HG03460 (cell line): ENCODE results near the gene PLEKHM2.
"Not testable (repeated sequence)": the region's sequence is repeated elsewhere in the genome, so short reads cannot be mapped to it uniquely, and the experiment has no call there.

Source experiments
- ATAC-seq: cut with Tn5 transposase; IDR thresholded peaks from one replicate; pipeline ENCODE4 v1.9.1; 2021; ENCODE audit not compliant: unreplicated experiment

PLEKHM2 gene

DNA sequence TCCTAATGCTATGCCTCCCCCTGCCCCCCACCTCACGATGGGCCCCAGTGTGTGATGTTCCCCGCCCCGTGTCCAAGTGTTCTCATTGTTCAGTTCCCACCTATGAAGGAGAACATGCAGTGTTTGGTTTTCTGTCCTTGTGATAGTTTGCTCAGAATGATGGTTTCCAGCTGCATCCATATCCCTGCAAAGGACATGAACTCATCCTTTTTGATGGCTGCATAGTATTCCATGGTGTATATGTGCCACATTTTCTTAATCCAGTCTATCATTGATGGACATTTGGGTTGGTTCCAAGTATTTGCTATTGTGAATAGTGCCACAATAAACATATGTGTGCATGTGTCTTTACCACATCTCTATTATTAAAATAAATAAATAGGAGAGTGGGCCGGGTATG is 15.2 kb downstream of the PLEKHM2 start:
- not testable (repeated sequence) for ATAC-seq

DNA sequence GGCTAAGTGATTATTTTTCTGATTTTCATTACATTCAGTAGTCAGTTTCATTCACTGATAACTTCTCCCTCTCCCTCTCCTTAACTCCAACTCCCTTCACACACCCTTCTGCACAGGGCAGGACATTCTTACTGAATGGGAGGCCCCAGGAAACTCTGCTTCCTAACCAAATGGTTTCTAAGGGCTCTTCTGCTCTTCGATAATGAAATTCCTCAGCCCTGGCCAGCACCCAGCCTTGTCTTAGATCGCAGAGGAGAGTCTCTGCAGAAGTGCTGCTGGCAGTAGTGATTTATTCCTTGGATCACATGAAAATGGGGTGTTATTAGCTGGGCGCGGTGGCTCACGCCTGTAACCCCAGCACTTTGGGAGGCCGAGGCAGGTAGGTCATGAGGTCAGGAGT is 16.4 kb downstream of the PLEKHM2 start:
- ATAC-seq = no peak

DNA sequence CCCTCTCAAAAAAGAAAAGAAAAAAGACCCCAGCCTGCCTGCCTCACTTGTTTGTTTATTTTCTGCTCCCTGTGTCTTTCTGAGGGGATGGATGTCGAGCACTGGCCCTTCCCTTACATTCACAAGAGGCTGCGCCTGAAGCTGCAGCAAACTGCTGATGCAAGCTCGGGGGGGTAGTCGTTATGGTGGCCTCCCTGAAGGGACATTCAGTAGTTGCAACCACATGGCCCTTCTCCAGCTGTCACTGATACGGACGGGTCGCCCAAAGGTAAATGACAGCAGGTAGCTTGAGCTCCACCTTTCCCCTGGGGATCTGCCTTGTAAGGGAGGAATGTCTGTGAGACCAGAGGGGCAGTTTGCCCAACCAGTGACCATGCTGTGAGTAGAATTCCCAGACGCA is 17.7 kb downstream of the PLEKHM2 start:
- no peak for ATAC-seq

DNA sequence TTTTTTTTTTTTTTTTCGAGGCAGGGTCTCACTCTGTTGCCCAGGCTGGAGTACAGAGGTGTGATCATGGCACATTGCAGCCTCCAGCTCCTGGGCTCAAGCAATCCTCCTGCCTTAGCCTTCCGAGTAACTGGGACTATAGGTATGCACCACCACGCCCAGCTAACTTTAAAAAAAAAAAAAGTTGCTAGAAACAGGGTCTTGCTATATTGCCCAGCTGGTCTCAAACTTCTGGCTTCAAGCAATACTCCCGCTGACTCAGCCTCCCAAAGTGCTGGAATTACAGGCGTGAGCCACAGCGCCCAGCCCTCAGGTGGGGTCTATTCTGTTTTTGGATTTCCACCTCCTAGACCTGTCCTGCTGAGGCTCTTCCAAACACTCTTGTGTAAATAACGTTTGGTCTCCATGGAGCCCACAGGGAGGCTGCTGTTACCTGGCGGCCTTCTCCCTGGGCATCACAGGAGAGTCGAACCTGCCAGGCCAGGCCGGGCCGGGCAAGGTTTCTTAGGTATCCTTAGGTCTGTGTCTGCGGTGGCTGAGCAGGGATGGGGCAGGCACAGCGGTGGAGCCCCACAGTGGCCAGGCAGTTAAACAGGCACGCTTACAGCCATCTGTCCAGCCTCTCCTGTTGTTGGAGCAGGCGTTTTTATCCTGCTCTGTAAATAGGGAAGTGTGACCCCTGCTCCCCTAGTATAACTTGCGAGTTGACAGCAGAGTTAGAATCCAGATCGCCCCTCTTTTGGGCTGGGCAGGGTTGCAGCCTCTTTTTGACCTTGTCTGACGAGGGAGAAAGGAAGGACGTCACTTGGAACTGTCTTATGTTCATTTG is 18.8 kb downstream of the PLEKHM2 start:
- no peak for ATAC-seq

DNA sequence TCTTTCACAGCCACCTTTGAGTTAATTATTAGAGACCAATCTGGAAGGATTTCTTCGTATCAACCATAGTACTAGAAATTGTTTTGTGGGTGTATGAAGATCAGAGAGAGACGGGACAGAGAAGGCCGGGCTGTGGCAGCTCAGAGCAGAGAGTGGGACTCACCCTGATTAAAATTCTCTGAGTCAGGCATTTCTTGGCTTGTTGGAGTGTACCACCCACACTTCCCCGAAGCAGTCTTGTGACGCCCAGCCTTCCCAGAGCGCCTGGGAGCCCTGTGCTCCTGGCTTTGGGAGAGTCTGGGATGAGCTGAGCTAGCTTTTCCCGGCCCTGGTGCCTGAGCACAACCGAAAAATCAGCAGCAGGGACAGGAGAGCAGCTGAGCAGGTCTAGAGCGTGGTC is 19.4 kb downstream of the PLEKHM2 start:
- ATAC-seq = no peak

DNA sequence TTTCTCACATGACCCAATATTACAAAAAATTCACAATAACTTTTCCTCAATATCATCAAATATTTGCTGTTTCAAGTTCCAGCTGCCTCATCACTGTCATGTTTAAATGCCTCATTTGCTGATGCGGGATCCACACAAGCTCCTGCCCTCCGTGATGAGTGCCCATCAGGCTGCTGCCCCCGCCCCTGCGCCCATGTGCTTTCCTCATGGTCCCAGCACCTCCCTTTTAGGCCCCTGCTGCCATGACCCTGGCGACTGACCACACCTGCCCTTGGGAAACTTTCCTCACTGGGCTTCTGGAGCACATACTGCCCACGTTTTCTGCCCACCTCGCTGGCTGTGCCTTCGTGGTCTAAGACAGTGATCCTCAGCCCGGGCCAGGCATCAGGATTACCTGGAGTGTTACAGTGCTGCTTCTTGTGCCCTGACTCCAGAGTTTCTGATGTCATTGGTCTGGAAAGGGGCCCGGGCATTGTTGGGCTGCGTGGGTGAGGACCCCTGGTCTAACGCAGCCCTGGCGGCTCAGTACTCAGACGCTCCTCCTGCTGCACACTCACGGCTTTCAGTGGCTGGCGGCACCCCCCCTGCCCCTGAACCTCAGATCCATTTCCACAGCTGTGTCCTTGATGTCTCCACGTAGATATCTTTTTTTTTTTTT is 20.5 kb downstream of the PLEKHM2 start:
- ATAC-seq = no peak

DNA sequence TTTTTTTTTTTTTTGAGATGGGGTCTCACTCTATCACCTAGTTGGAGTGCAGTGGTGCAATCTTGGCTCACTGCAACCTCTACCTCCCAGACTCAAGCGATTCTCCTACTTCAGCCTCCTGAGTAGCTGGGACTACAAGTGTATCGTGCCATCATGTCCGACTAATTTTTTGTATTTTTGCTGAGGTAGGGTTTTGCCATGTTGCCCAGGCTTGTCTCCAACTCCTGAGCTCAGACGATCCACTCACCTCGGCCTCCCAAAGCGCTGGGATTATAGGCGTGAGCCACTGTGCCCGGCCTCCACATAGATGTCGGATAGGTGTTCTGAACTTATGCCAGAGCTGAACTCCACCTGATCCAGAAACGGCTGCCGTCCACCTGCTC is 21.1 kb downstream of the PLEKHM2 start:
- ATAC-seq = no peak

DNA sequence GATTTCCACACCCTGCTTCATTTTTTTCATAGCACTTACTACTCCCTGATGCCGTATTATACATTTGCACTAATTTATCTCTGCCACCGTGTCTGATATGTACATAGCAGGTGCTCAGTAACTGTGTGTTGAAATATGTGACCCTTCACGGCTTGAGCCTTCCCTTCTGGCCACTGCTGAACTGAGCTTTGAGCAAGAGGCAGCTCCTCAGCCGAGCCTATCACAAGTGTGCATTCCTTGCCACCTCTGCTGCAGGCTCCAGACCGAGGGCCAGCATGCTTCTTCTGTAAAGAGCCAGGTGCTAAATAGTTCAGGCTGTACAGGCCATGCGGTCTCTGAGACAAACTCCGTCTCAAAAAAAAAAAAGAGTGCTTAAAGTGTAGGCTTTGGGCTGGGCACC is 22.6 kb downstream of the PLEKHM2 start:
- no peak for ATAC-seq

DNA sequence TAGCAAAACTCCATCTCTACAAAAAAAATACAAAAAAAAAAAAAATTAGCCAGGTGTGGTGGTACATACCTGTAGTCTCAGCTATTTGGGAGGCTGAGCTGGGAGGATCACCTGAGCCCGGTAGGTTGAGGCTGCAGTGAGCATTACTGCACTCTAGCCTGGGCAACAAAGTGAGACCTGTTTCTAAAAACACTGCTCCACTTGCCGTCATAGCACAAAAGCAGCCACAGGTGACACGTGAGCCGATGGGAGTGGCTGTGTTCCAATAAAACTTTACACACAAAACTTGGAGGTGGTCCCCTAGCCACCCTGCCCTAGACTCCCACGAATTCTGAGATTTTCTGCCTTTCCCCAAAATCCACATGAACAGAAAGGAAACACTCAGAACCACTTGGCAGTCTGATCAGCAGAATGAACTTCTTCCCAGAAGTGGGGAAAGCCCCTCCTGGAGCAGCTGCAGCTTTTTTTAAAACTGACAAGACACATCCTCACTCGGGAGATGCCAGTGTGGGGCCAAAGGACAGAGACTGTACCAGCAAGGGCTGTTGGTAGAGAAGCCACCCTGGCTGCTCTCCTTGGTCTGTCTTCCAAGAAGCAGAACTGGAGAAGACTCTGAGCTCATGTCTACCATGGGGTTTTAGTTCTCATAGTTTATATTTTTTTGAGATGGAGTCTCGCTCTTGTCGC is 23.3 kb downstream of the PLEKHM2 start:
- ATAC-seq = no peak

DNA sequence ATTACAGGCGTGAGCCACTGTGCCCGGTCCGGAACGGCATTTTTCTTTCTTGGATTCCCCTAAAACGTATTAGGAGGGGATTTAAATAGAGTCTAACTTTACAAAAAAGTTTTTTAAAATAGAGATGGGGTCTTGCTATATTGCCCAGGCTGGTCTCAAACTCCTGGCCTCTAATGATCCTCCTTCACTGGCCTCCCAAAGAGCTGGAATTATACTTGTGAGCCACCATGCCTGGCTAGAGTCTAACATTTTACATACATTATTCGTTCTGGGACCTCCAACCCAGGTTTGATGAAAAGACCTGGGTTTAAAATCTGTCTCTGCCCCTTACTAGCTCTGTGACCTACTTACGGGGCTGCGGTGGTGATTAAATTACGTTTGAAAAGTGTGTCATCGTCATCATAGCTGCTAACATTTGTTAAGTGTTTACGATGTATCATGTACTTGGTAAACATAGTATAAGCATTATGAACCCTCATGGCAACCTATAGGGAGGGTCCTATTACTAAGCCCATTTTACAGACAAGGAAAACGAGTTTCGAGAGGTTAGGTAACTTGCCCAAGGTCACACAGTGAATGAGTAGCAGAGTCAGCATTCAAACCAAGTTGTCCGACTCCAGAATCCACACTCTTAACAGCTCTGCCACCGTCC is 24.5 kb downstream of the PLEKHM2 start:
- ATAC-seq = no peak

DNA sequence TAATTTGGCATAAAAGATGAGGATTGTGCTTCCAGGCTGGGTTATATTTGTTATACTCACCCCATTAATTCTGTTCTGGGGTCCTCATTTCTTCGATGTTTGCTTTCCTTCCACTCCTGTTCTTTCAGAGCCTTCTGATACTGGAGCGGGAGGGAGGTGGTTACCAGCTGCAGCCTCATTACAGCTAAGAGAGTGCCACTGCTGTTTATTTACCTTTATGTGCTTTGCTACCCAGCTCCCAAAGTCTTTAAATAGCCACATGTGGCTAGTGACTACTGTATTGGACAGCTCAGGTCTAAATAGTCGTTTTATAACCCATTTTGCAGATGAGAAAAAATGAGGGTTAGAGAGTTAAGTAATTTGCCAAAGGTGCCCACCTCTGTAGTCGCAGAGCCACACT is 25.1 kb downstream of the PLEKHM2 start:
- no peak for ATAC-seq

DNA sequence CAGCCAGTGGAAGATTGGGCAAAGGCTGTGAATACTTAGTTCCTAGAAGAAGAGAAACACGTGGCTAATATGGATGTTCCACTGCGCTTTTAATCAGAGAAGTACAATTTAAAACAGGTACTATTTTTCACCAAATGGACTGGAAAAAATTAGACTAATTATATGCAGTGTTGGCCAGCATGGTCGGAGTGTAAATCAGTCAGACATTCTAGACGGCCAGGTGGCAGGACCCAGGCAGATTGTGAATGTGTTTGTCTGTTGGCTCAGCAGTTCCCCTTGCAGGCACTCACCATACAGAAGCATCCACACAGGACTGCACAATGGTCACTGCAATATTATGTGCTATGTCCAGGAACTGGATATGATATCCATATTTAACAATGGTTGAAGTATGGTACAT is 28.0 kb downstream of the PLEKHM2 start:
- no peak for ATAC-seq

DNA sequence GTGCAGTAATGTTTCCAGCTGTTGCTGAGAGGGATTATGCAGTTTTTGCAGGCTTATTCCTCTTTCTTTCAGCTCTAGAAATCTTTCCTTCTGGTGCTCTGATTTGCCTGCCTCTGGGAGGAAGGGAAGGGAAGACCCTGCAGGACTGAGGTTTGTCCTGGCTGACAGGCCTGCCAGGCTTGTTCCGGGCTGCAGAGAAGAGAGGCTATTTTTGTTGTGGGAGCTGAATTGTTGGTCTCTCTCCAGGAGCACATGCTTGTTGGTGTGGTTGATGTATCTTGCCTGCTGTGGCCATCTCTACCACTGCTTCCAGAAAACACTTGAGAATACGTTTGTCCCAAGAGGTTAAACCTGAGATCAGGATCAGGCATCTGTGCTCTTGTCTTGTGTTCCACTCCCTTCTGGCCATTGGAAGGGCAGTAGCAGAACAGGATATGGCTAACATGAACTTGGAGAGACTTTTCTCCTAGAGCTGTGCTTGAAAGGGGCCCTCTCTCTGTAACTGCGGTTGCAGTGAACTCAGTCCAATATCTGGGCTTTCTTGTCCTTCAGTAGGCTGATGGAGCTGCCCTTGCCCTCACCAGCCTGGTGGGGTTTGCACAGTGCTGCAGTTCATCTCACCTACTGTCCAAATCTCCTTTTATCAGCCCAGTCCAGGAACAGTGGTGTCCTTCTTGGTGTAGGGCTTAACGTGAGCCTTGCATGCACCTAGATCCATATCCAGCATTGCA is 30.5 kb downstream of the PLEKHM2 start:
- ATAC-seq = no peak

DNA sequence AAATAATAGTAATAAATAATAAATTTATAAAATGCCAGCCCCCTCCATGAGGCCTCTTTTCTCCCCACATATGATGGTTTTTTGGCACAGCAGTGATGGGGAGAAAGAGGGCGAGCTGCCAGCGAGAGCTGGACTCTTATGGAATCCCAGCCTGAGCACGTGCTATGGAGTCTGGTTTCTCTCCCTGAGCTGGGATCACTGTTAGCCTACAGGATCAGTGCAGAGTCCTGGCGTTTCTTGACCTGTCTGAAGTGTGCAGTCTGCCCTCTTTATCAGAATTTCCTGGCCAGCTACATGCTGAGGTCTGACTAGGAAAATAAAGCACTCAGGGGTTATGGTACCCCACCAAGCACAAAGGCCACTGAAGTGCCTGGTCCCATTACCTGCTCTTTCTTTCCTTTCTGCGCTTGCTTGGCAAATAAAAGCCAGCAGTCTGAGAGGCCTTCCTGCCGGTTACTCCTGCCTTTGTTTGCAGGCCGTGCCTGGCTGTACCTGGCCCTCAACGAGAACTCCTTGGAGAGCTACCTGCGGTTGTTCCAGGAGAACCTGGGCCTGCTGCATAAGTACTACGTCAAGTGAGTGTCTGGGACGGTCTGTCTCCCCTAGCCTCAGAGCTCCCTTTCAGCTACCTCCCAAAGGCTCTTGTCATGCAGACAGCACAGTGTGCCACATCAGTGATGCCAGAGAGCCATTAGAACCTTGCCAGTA is 33.5 kb downstream of the PLEKHM2 start:
- ATAC-seq = no peak

DNA sequence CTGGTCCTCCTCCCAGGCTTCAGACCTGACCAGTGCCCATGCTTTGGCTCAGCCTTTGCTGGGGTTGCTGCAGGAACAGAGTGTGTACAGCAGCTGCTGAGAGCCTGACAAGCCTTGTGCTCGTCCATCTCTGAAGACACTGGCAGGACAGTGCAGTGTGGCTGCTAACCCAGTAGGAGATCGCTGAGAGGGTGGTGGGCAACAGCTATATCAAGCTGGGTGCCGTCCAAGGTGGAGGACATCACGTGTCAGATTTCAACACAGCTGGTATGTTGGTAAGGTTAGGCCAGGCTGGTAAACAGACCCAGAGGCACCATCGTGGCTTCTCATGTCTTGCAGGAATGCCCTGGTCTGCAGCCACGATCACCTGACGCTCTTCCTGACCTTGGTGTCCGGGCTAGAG is 34.1 kb downstream of the PLEKHM2 start:
- no peak for ATAC-seq

DNA sequence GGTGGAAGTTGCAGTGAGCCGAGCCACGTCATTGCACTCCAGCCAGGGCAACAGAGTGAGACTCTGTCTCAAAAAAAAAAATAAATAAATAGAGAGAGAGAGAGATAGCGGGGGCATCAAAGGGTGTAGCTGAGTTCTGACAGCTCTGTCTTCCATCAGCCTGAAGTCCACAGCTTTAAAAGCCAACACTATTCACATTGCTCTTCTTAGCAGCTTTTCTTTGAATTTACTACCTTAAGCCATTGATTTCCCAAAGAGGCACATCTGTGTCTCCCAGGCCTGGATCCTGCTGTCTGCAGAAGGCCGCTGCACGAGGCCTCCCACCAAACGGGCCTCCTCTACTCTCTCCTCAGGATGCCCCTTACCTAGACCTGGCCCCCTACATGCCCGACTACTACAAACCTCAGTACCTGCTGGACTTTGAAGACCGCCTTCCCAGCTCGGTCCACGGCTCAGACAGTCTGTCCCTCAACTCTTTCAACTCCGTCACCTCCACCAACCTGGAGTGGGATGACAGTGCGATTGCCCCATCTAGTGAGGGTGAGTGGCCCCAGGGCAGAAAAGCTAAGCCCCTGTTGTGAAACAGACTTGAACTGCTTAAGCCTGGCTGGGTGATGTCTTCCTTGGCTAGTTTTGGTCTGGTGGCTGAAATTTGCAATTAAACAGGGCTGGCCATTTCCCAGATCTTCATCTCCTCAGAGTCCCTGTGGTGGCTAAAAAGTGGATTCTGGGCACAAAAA is 35.4 kb downstream of the PLEKHM2 start:
- ATAC-seq = no peak

DNA sequence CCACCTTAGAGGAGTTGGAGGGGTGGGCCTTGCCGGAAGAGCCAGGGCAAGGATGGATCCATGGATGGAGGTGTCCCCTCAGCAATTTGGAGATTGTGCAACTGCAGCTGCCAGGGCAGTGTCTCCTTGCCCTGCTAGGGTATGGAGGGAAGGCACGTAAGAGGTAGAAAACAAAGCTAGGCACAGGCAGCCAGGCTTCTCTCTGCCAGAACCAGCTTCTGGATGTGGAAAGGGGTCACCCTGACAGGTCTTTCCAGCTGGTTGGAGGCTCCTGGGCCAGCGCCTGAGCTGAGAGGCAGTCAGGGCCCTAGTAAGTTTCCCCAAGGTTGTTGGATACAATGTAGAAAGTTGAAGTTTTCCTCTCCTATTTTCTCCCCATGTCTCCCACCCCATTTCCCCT is 36.7 kb downstream of the PLEKHM2 start:
- ATAC-seq = no peak

DNA sequence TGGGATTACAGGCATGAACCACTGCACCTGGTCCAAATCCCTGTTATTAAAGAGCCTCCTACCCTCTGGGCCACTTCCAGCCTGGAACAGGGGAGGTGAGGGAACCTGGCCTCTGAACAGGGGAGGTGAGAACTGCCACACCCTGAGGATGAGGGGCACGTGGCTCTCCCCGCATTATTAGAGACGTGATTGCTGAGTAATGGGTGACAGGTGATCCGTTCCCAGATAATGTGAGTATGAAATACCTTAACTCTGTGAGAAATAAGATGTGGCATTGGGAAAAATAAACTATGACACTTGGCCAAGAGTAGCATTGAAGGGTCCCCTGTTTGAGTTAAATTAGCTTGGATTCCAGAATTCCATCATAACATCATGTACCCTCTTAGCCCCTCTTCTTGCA is 38.3 kb downstream of the PLEKHM2 start:
- no peak for ATAC-seq

DNA sequence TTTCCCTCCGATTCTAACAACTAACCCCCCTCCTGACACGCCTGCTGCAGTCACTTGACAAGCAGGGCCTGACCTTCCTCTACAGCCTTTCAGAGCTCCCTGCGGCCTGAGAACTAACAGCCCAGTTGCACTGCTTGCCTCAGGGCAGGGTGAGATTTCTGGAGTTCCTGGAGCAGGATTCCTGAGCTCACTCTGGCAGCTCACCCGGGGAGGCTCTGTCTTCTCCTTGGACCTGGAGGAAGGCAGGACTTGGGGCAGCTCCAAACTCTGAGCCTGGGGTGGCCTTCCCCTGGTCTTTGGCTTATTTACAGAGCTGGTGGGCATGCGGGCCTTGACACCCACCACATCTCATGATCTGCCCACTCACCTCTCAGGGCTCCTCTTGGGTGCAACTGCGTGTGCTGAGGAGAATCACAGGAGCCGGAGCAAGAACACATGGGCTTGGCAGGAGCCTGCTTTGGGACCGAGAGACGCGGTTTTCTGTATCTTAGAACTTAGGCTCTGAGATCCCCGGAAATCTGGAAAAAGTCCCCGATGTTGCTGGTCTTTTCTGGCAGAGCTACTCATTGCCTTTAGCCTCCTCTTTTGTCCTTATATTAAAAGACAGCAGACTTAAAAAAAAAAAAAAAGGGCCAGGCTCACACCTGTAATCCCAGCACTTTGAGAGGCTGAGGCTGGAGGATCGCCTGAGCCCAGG is 38.9 kb downstream of the PLEKHM2 start:
- no peak for ATAC-seq
